ENCODE measurements around the gene CAMSAP3.

DNA sequence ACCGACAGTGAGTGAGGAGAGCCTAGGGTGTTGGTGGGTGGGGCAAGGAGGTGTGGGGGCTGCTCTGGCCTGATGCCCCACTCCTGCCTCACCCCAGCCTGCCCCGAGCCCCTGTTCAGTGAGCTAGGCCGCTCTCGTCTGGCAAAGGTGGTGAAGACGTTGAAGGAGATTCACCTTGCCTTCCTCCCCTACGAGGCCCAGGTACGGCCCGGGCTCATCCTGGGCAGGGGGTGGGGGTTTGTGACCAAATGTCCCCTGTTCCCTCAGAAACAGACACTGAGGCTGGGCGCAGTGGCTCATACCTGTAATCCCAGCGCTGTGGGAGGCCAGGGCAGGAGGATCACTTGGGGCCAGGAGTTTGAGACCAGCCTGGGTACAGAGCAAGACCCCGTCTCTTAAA lies 45.1 kb downstream of the CAMSAP3 start:
- TF ChIP-seq, protein P1, sequence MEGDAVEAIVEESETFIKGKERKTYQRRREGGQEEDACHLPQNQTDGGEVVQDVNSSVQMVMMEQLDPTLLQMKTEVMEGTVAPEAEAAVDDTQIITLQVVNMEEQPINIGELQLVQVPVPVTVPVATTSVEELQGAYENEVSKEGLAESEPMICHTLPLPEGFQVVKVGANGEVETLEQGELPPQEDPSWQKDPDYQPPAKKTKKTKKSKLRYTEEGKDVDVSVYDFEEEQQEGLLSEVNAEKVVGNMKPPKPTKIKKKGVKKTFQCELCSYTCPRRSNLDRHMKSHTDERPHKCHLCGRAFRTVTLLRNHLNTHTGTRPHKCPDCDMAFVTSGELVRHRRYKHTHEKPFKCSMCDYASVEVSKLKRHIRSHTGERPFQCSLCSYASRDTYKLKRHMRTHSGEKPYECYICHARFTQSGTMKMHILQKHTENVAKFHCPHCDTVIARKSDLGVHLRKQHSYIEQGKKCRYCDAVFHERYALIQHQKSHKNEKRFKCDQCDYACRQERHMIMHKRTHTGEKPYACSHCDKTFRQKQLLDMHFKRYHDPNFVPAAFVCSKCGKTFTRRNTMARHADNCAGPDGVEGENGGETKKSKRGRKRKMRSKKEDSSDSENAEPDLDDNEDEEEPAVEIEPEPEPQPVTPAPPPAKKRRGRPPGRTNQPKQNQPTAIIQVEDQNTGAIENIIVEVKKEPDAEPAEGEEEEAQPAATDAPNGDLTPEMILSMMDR (IDR thresholded peaks at IDR 0.05) = no peak
- TF ChIP-seq POLR2AphosphoS5 (IDR thresholded peaks at IDR 0.05) = no peak
